ENCODE results near the gene FMNL2.

The FMNL2 gene

DNA sequence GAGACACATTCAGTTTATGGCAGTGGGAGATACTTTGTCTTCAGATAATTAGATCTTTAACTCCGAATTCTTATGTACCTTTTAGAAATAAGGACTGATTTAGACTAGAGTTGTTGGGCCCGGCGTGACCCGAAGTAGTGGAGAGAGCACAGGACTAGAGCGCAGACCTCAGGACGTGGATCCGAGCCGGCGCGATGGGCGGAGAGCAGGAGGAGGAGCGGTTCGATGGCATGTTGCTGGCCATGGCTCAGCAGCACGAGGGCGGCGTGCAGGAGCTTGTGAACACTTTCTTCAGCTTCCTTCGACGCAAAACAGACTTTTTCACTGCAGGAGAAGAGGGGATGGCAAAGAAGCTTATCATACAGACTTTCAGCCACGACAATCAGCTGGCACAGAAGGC, 54.5 kb downstream of the FMNL2 start:
- no peak overlapping the region for H3K4me3 ChIP-seq (ENCODE audit: low read depth, low read length, poor library complexity, severe bottlenecking)
- H2AFZ ChIP-seq (ENCODE audit: low read length), result no peak overlapping the region
- H3F3A ChIP-seq (ENCODE audit: insufficient read depth, low read length), result no peaks in the 10 kb centered on the region
- H3K4me2 ChIP-seq (ENCODE audit: low read length), result no peak overlapping the region
- no peaks in the 10 kb centered on the region for H3K4me1 ChIP-seq (ENCODE audit: insufficient read depth, low read length, severe bottlenecking)
- H3K36me3 ChIP-seq (ENCODE audit: insufficient read depth, low read length), result no peaks in the 10 kb centered on the region
- no peaks in the 10 kb centered on the region for H4K20me1 ChIP-seq (ENCODE audit: insufficient read depth, low read length)
- H3K27ac ChIP-seq (ENCODE audit: low read depth, low read length, poor library complexity, severe bottlenecking), result no peak overlapping the region
- no peaks in the 10 kb centered on the region for H3K9me2 ChIP-seq (ENCODE audit: low read depth, low read length)
- TF ChIP-seq, protein P1, sequence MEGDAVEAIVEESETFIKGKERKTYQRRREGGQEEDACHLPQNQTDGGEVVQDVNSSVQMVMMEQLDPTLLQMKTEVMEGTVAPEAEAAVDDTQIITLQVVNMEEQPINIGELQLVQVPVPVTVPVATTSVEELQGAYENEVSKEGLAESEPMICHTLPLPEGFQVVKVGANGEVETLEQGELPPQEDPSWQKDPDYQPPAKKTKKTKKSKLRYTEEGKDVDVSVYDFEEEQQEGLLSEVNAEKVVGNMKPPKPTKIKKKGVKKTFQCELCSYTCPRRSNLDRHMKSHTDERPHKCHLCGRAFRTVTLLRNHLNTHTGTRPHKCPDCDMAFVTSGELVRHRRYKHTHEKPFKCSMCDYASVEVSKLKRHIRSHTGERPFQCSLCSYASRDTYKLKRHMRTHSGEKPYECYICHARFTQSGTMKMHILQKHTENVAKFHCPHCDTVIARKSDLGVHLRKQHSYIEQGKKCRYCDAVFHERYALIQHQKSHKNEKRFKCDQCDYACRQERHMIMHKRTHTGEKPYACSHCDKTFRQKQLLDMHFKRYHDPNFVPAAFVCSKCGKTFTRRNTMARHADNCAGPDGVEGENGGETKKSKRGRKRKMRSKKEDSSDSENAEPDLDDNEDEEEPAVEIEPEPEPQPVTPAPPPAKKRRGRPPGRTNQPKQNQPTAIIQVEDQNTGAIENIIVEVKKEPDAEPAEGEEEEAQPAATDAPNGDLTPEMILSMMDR (IDR thresholded peaks at IDR 0.05; ENCODE audit: low read length), result no peak
- TF ChIP-seq EZH2 (IDR thresholded peaks at IDR 0.05; ENCODE audit: borderline replicate concordance, low read length), result no peak
- H3K9me3 ChIP-seq (ENCODE audit: low read length), result no peaks in the 10 kb centered on the region
- no peaks in the 10 kb centered on the region for H3K79me2 ChIP-seq (ENCODE audit: insufficient read depth, low read length)
- no peaks in the 10 kb centered on the region for H3K27me3 ChIP-seq (ENCODE audit: insufficient read depth, low read length)
- no peak overlapping the region for H3K9ac ChIP-seq (ENCODE audit: low read length)

DNA sequence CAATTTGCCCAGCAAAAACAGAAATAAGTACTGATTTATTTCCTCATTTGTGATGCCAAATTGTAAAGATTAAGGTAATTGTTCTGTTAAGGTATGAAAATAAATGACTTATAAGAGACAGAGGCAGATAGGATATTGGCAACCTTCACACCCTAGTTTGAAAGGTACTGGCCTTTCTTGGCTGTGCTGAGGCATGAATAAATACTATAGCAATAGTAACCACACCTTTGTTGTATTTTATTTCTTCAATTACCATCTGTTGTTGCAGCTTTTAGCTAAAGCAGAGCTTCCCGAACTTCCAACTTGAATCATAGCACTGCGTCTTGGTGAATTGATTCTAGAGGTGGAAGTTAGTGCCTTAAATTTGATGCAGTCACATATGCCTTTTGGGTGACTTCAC, 55.9 kb downstream of the FMNL2 start:
- TF ChIP-seq, protein P1 (IDR thresholded peaks at IDR 0.05; ENCODE audit: low read length), result no peak
- no peak for TF ChIP-seq EZH2 (IDR thresholded peaks at IDR 0.05; ENCODE audit: borderline replicate concordance, low read length)
- Histone ChIP-seq H3K79me2 (ENCODE audit: insufficient read depth, low read length) (no peaks in the 10 kb centered on the region), H3K4me2 (ENCODE audit: low read length) (no peak overlapping the region), H3K4me3 (ENCODE audit: low read depth, low read length, poor library complexity, severe bottlenecking) (no peak overlapping the region), H3K27me3 (ENCODE audit: insufficient read depth, low read length) (no peaks in the 10 kb centered on the region), H3F3A (ENCODE audit: insufficient read depth, low read length) (no peaks in the 10 kb centered on the region), H3K9me3 (ENCODE audit: low read length) (no peaks in the 10 kb centered on the region), H3K36me3 (ENCODE audit: insufficient read depth, low read length) (no peaks in the 10 kb centered on the region), H3K9me2 (ENCODE audit: low read depth, low read length) (no peaks in the 10 kb centered on the region), H3K9ac (ENCODE audit: low read length) (no peak overlapping the region), H3K27ac (ENCODE audit: low read depth, low read length, poor library complexity, severe bottlenecking) (no peak overlapping the region), H3K4me1 (ENCODE audit: insufficient read depth, low read length, severe bottlenecking) (no peaks in the 10 kb centered on the region), H4K20me1 (ENCODE audit: insufficient read depth, low read length) (no peaks in the 10 kb centered on the region), H2AFZ (ENCODE audit: low read length) (no peak overlapping the region)

DNA sequence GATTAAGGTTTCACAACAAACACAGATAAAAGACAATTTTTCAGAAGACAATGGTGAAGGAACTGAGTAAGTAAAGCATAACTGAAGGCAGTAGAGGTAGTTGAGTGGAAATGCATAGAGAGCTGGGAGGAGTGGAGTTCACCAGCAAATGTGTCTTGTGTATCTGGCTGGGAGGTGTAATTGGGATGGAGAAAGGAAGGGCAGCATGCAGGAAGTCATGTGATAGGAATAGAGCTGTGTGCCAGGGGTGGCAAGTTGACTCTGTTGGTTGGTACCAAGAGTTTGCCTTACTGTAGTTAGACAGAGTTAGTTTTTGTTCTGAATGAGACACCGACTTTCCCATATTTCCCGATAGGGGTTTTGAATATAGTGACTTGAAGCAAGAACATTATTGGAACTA, 56.3 kb downstream of the FMNL2 start:
- Histone ChIP-seq H2AFZ (ENCODE audit: low read length) (no peak overlapping the region), H3K79me2 (ENCODE audit: insufficient read depth, low read length) (no peaks in the 10 kb centered on the region), H3K9me3 (ENCODE audit: low read length) (no peaks in the 10 kb centered on the region), H3K27me3 (ENCODE audit: insufficient read depth, low read length) (no peaks in the 10 kb centered on the region), H3K9me2 (ENCODE audit: low read depth, low read length) (no peaks in the 10 kb centered on the region), H4K20me1 (ENCODE audit: insufficient read depth, low read length) (no peaks in the 10 kb centered on the region), H3K4me2 (ENCODE audit: low read length) (no peak overlapping the region), H3K4me3 (ENCODE audit: low read depth, low read length, poor library complexity, severe bottlenecking) (no peak overlapping the region), H3K4me1 (ENCODE audit: insufficient read depth, low read length, severe bottlenecking) (no peaks in the 10 kb centered on the region), H3K27ac (ENCODE audit: low read depth, low read length, poor library complexity, severe bottlenecking) (no peak overlapping the region), H3F3A (ENCODE audit: insufficient read depth, low read length) (no peaks in the 10 kb centered on the region), H3K9ac (ENCODE audit: low read length) (no peak overlapping the region), H3K36me3 (ENCODE audit: insufficient read depth, low read length) (no peaks in the 10 kb centered on the region)
- TF ChIP-seq, protein P1 (IDR thresholded peaks at IDR 0.05; ENCODE audit: low read length), result no peak
- TF ChIP-seq EZH2 (IDR thresholded peaks at IDR 0.05; ENCODE audit: borderline replicate concordance, low read length), result no peak
